SH-SY5Y (cell line): Measurements from ENCODE around the gene CSHL1.
"Not testable (repeated sequence)": the region's sequence is repeated elsewhere in the genome, so short reads cannot be mapped to it uniquely, and the experiment has no call there.

Source experiments
- GATA2 ChIP-seq: IDR thresholded peaks from 2 replicates; pipeline ENCODE4 v1.6.1; 2011; ENCODE audit warnings: mild to moderate bottlenecking, low read depth, low read length
- GATA3 ChIP-seq: IDR thresholded peaks from 2 replicates; pipeline ENCODE4 v1.6.1; 2011; ENCODE audit warnings: low read depth, mild to moderate bottlenecking, low read length, moderate library complexity

- TF ChIP-seq GATA2, GATA3: not testable (repeated sequence)
These were observed 37.5 kb downstream of the CSHL1 start, which contains the start of gene CSH2 for GRCh38 chr17:63873577-63873976.
